Upper lobe of right lung (tissue), 1 donor: ENCODE data around the gene PTPRM. TPM values are rescaled to one million over a fixed set of nuclear protein-coding genes. Genes with fewer than 3 reads are reported as not detected.

Experiments used
- ATAC-seq: fragments of 200-7000 bp; cut with Tn5 transposase; one replicate; pipeline ENCODE4 v1.9.1; 2020; ENCODE audit warnings: mild to moderate bottlenecking, moderate library complexity
- DNase-seq: peaks from one replicate; pipeline ENCODE4 v3.0.0-alpha.2; 2020
- H3K27ac ChIP-seq: fragments of 200-600 bp; one replicate; pipeline ENCODE4 v1.8.0; 2022
- H3K27me3 ChIP-seq: fragments of 200-600 bp; one replicate; pipeline ENCODE4 v1.8.0; 2022; ENCODE audit warnings: mild to moderate bottlenecking
- H3K36me3 ChIP-seq: fragments of 200-600 bp; one replicate; pipeline ENCODE4 v1.8.0; 2022
- H3K4me1 ChIP-seq: fragments of 200-600 bp; one replicate; pipeline ENCODE4 v1.8.0; 2022
- H3K4me3 ChIP-seq: fragments of 200-600 bp; one replicate; pipeline ENCODE4 v1.8.0; 2022; ENCODE audit warnings: mild to moderate bottlenecking
- H3K9me3 ChIP-seq: fragments of 200-600 bp; one replicate; pipeline ENCODE4 v1.8.0; 2022
- CTCF ChIP-seq: fragments of 200-600 bp; IDR thresholded peaks from one replicate; pipeline ENCODE4 v1.8.0; 2022; ENCODE audit warnings: antibody characterized with exemption
- intact Hi-C: fragments of 100-400 bp; cut with DNase I; formaldehyde crosslinking; loops from one replicate; pipeline ENCODE4 v1.11.0; 2022
- total RNA-seq: library from RNA; stranded (reverse); fragmentation: NEBNext Ultra II Directional; extraction: Animal tissue kit (Norgen Biotek cat#: 25700); gene quantifications from one replicate; pipeline ENCODE4 v1.2.1, GENCODE V29; 2021
- donor health status: DM: no; HTN: yes; CAD: no; lungs with severe emphysema.

PTPRM gene
- total RNA-seq, 1 donor from 2014 or later: 99.3 TPM

- no peak for DNase-seq
- intact Hi-C loops: no loop called here
- Histone ChIP-seq H3K4me3 (no peak overlapping the region), H3K4me1 (no peaks in the 10 kb centered on the region), H3K36me3 (peaks cover 22% of the 10 kb centered on the region), H3K27ac (no peak overlapping the region), H3K9me3 (no peaks in the 10 kb centered on the region), H3K27me3 (no peaks in the 10 kb centered on the region)
- no peak for ATAC-seq
- no peak for TF ChIP-seq CTCF
These were observed 807.6 kb downstream of the PTPRM start for GRCh38 chr18:8374676-8375075.

GRCh38 chr18:8375249-8375648, 808.1 kb downstream of the PTPRM start:
- DNase-seq: no peak
- Histone ChIP-seq H3K4me3 (no peak overlapping the region), H3K9me3 (no peaks in the 10 kb centered on the region), H3K27ac (no peak overlapping the region), H3K4me1 (no peaks in the 10 kb centered on the region), H3K27me3 (no peaks in the 10 kb centered on the region), H3K36me3 (peaks cover 22% of the 10 kb centered on the region)
- TF ChIP-seq CTCF: no peak
- intact Hi-C loops: no loop called here
- peak; percentile 43 for ATAC-seq

GRCh38 chr18:8376113-8376512, 809.0 kb downstream of the PTPRM start:
- no peaks in the 10 kb centered on the region for H3K4me1 ChIP-seq
- no peak overlapping the region for H3K27ac ChIP-seq
- H3K9me3 ChIP-seq: no peaks in the 10 kb centered on the region
- H3K4me3 ChIP-seq: no peak overlapping the region
- no peak for ATAC-seq
- H3K27me3 ChIP-seq: no peaks in the 10 kb centered on the region
- intact Hi-C loops: no loop called here
- DNase-seq: no peak
- peaks cover 22% of the 10 kb centered on the region for H3K36me3 ChIP-seq
- no peak for TF ChIP-seq CTCF

- intact Hi-C loops: no loop called here
- Histone ChIP-seq H3K27me3 (no peaks in the 10 kb centered on the region), H3K4me3 (no peak overlapping the region), H3K4me1 (no peaks in the 10 kb centered on the region), H3K9me3 (no peaks in the 10 kb centered on the region), H3K36me3 (peaks cover 26% of the 10 kb centered on the region), H3K27ac (no peak overlapping the region)
- no peak for ATAC-seq
- DNase-seq: no peak
- TF ChIP-seq CTCF: no peak
These were observed 812.2 kb downstream of the PTPRM start for GRCh38 chr18:8379187-8379941.

- Histone ChIP-seq H3K4me1 (no peaks in the 10 kb centered on the region), H3K27me3 (no peaks in the 10 kb centered on the region), H3K27ac (no peak overlapping the region), H3K9me3 (no peaks in the 10 kb centered on the region), H3K4me3 (no peak overlapping the region), H3K36me3 (peaks cover 30% of the 10 kb centered on the region)
- DNase-seq (no peak), ATAC-seq (no peak)
- TF ChIP-seq CTCF: no peak
- intact Hi-C loops: no loop called here
These were observed 812.9 kb downstream of the PTPRM start for GRCh38 chr18:8380006-8380405.
